HCEC 1CT (cell line): Measurements from ENCODE around the gene HIRIP3.

ENCODE experiments used
- DNase-seq: peaks from one replicate; pipeline ENCODE4 v3.0.0-alpha.2; 2017

HIRIP3 gene

GRCh38 chr16:29995911-29996765 lies 721 bp upstream of the HIRIP3 start, which contains the start of gene INO80E:
INO80E (plus strand) TSS chr16:29996241; CDS start chr16:29996311, 70 bp downstream.
- peak; percentile 97 for DNase-seq

- DNase-seq: peak; percentile 18
Observed at GRCh38 chr16:29994600-29995323, 655 bp downstream of the HIRIP3 start.

- DNase-seq: no peak
Observed at GRCh38 chr16:29993903-29994599, 1.4 kb downstream of the HIRIP3 start.

- no peak for DNase-seq
Observed at GRCh38 chr16:29993191-29993902, 2.1 kb downstream of the HIRIP3 start.

- DNase-seq: no peak
Observed at GRCh38 chr16:29992344-29992967, 3.0 kb downstream of the HIRIP3 start.

- DNase-seq: no peak
Observed at GRCh38 chr16:29991571-29991904, 3.9 kb downstream of the HIRIP3 start.

GRCh38 chr16:29990883-29991570 lies 4.4 kb downstream of the HIRIP3 start:
- no peak for DNase-seq

GRCh38 chr16:29990034-29990433 lies 5.4 kb downstream of the HIRIP3 start:
- DNase-seq: no peak

GRCh38 chr16:29989111-29989858 lies 6.1 kb downstream of the HIRIP3 start:
- DNase-seq: no peak

- DNase-seq: no peak
Observed at GRCh38 chr16:29988346-29989075, 6.9 kb downstream of the HIRIP3 start.

GRCh38 chr16:29987371-29988085 lies 7.9 kb downstream of the HIRIP3 start:
- DNase-seq: no peak

- no peak for DNase-seq
Observed at GRCh38 chr16:29986931-29987330, 8.5 kb downstream of the HIRIP3 start.

- DNase-seq: no peak
Observed at GRCh38 chr16:29986231-29986630, 9.2 kb downstream of the HIRIP3 start.

GRCh38 chr16:29985271-29985811 lies 10.1 kb downstream of the HIRIP3 start:
- DNase-seq: no peak

GRCh38 chr16:29984764-29985147 lies 10.7 kb downstream of the HIRIP3 start:
- DNase-seq: no peak

GRCh38 chr16:29984137-29984763 lies 11.2 kb downstream of the HIRIP3 start:
- DNase-seq: no peak

GRCh38 chr16:29983420-29984136 lies 11.8 kb downstream of the HIRIP3 start:
- DNase-seq: peak; percentile 6
